NCI-H524 treated with DMSO at 0.1 percent for 48 hours (cell line): ENCODE measurements around the gene FURIN.
A peak's percentile ranks its signal among the peaks of the same experiment; 100 is the strongest.
"Not testable (repeated sequence)": the region's sequence is repeated elsewhere in the genome, so short reads cannot be mapped to it uniquely, and the experiment has no call there.

Source experiments
- DNase-seq: peaks from one replicate; lab custom pipeline; 2025; lab: John Stamatoyannopoulos, UW

Gene FURIN

GRCh38 chr15:90916461-90916860 lies 48.1 kb downstream of the FURIN start:
- no peak for DNase-seq

DNA sequence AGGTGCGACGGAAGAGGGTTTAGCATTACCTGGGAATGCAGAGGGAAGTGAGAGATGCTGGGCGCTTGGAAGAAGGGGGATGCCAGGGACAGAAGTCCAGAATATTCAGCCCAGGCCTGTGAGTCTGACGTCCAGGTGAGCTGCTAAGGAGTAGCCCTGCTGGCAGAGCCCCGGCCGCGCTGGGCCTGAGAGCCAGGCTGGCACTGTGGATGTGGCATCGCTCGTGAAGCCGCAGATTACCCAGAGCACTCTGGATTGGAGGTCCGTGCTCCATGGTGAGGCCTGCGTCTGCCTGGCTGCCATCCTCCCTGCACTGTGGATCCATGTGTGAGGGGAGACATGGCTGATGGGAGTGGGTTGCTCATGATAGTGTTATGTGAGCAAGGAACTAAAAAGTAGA lies 49.2 kb downstream of the FURIN start:
- no peak for DNase-seq

- DNase-seq, result no peak
These were observed 49.8 kb downstream of the FURIN start for GRCh38 chr15:90918034-90918788.

DNA sequence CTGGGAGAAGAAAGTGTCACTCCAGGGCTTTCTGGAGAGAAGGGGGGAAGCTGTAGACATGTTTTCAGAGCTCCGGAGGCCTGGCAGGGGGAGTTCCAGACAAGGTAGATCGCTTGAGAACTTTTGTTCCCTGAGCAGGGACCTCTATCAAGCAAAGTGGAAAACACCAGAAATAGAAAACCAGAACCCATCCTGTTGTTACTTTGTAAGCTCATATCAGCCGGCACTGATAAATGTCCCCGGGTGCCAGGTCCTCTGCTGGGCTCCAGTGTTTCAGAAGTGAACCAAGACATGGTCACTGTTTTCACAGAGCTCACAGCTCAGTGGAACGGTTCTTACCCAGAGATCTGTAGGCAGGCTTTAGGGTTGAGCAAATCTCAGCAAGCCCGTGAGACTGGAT lies 50.4 kb downstream of the FURIN start:
- no peak for DNase-seq

GRCh38 chr15:90921887-90922286 lies 53.5 kb downstream of the FURIN start:
- no peak for DNase-seq

- DNase-seq, result not testable (repeated sequence)
These were observed 54.4 kb downstream of the FURIN start for GRCh38 chr15:90922712-90923322.

GRCh38 chr15:90924375-90924774 lies 56.0 kb downstream of the FURIN start:
- no peak for DNase-seq

GRCh38 chr15:90926766-90927165 lies 58.4 kb downstream of the FURIN start:
- not testable (repeated sequence) for DNase-seq

DNA sequence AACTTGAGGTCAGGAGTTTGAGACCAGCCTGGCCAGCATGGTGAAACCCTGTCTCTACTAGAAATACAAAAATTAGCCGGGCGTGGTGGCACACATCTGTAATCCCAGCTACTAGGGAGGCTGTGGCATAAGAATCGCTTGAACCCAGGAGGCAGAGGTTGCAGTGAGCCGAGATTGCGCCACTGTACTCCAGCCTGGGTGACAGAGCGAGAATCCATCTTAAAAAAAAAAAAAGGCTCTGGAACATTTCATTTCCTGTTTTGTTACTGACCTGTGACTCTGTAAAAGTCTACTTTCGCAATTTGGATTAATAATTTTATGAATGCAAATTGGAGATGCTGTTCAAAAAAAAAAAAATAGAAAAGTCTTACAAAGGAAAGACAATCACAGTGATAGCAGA lies 59.7 kb downstream of the FURIN start:
- DNase-seq, result not testable (repeated sequence)

DNA sequence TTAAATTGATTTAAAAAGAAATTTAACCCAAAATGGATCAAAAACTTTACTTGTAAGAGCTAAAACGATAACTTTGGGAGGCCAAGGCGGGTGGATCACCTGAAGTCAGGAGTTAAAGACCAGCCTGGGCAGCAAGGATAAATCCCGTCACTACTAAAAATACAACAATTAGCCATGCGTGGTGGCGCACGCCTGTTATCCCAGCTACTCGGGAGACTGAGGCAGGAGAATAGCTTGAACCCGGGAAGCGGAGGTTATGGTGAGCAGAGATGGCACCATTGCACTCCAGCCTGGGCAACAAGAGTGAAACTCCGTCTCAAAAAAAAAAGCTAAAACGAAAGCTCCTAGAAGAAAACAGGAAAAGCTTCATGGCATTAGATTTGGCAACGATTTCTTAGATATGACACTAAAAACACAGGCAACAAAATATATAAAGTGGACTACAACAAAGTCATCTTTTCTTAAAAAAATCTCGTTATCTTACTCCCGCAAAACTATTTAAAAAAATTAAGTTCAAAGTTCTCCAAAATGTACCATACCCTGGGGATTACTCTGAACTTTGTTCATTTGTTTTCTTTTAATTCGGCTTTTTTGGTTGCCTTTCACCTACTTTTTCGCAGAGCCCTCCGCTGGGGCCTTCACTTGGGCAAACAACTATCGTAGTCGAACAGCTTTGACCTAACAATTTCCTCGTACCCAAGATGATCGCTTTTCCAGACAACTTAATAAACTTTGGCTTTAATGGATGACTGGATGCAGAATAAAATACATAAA lies 61.0 kb downstream of the FURIN start:
- DNase-seq, result no peak

GRCh38 chr15:90930861-90931574 lies 62.6 kb downstream of the FURIN start:
- peak; percentile 87 for DNase-seq

GRCh38 chr15:90931575-90931827 lies 63.1 kb downstream of the FURIN start:
- DNase-seq, result peak; percentile 60

DNA sequence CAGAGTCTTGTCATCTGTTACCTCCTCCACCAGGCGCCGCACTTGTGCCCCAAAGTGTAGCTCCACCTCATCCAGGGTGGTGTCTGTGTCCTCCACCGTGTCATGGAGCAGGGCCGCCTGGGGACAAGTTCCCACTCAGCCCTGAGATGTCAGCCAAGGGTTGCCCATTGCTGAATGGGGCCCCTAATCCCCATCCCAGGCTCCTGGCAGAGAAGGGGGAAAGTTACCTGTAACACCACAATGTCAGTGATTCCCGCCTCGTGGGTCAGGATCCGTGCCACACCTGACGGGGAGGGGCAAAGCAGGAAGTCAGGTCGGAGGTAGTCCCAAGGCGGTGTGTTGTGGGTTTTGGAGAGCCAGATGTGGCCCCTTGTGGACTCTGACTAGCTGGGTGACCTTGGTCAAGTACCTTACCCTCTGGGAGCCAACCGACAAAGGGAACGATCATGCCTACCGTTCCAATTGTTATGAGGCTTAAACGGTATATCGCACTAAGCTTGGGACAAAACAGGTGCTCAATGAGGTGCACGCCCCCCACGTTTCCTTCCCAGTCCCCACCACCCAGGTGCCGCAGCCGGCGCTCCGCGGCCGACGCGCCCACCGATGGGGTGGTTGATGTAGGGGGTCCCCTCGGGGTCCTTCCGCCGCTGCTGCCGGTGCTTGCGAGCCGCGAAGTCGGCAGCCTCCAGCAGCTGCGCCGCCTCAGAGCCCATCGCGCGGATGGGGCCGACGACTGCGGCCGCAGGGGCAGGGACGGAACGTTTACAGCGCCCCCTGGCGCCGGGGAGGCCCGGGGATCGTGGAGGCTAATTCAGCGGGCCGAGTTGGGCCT lies 63.7 kb downstream of the FURIN start, which contains the start of gene HDDC3:
HDDC3 (minus strand) TSS at position 722 of the 832 bp plus-strand sequence; CDS start at position 713, 9 bp downstream.
- DNase-seq, result peak; percentile 45

DNA sequence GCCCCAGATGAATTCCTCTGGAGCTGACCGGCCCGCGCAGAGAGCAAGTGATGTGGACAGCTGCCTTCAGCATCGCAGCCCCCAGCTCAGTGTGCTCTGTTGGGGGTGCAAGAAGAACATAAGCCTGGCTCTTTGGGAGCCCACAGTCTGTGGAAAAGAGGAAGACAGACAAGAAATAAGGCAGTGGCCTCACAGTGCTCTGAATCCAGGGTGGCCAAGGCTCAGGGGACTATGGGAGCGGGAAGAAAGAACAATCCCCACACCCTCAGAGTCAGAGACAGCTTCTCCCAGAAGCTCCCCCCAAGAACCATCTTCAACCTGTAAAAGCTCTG lies 64.2 kb downstream of the FURIN start:
- DNase-seq, result no peak
